GM18498 (cell line): ENCODE data around the gene LGSN.
"Not testable (repeated sequence)": the region's sequence is repeated elsewhere in the genome, so short reads cannot be mapped to it uniquely, and the experiment has no call there.

ENCODE experiments used
- ATAC-seq: cut with Tn5 transposase; IDR thresholded peaks from one replicate; pipeline ENCODE4 v1.9.1; 2021; ENCODE audit warnings: mild to moderate bottlenecking, moderate library complexity; ENCODE audit not compliant: unreplicated experiment

The LGSN gene

GRCh38 chr6:63307581-63308246, 12.1 kb downstream of the LGSN start:
- ATAC-seq = peak; percentile 97

- ATAC-seq = no peak
Measured at GRCh38 chr6:63306420-63306819, 13.4 kb downstream of the LGSN start.

DNA sequence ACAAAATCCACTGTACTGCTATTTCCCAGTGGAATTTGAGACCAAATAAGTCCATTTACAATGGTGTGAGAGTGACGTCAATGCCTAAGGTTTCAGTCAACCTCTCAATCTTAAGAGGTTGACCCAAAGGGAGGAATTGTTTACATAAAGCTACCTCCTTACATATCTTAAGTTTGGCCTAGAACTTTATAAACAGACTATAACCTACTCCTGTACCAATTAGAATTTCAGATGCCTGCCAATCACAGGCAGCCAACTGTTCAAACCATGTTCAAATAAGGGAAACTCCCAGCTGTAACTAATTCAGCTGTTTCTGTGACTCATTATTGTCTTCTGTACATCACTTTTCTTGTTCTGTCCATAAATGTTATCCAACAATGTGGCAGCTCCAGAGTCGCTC, 14.5 kb downstream of the LGSN start:
- no peak for ATAC-seq

GRCh38 chr6:63303476-63303875, 16.3 kb downstream of the LGSN start:
- ATAC-seq = no peak

DNA sequence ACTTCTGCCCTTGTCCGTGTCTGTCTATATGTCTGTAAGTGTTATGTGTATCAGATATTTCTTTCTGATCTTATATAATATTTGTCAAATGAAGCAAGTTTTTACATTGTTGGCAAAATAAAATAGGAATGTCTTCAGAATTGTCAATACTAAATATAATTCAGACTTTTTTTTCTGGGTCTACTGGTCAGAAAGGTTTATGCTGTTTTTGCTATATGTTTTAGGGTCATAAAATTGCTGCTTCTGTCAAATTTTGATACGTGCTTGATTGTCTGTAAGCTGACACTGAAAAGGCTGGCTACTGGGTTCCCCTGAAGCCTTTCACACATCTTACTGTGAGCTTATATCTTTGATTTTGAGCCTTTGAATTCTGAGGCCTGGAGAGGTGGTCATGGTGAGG, 20.1 kb downstream of the LGSN start:
- ATAC-seq = no peak

DNA sequence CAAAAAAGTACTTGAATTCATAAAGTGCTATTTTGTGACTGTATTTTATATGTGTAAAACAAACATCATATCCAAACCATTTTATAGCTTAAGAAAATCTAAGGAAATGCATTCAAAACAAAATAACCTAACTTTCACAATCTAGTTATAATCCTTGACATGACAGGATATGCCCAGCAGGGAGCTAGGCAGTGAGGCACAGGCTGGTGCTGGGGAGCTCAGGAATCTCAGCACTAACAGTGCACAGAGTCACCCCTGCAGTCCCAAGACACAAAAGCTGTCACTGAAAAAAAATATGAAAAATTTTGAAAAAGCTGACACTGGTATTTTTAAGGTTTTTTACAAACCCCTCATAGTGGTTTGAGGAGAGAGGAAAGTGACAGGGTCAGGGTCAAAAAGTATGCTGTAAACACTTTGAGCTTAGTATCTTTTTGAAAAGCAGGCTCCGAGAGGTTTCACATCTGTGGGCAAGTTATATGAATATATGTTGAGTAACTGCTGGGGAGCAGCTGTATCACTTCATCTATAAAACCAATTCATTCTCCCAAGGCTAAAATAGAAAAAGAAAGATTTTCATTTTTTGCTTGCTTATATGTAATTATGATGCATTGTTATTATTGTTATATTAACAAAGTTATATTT, 24.1 kb downstream of the LGSN start:
- ATAC-seq = no peak

- ATAC-seq = no peak
Measured at GRCh38 chr6:63290492-63291058, 29.2 kb downstream of the LGSN start.

GRCh38 chr6:63289269-63289872, 30.4 kb downstream of the LGSN start:
- ATAC-seq = no peak

DNA sequence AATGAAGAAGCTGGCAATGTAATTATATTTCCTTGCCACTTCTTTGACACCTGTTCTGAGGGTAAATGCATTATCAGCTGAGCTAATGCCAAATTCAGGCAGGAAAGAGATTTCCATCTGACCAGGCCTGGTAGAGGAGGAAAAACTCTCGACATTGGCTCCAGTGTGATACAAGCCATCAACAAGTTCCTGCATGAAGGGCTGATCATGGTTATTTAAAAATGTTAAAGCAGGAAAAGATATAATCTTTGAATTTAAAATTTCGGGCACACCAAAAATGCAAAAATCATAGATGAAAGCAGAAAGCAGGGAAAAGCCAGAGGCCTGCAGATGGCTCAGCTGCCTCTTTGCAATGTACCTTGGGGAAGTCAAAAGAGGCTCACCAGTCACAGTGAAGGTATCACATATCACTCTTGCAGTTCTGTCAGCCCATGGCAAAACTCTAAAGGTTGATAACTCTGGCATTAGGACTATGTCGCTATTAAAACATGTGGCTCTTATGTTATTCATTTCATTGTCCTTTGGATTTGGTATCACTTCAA, 39.1 kb downstream of the LGSN start:
- ATAC-seq = no peak

DNA sequence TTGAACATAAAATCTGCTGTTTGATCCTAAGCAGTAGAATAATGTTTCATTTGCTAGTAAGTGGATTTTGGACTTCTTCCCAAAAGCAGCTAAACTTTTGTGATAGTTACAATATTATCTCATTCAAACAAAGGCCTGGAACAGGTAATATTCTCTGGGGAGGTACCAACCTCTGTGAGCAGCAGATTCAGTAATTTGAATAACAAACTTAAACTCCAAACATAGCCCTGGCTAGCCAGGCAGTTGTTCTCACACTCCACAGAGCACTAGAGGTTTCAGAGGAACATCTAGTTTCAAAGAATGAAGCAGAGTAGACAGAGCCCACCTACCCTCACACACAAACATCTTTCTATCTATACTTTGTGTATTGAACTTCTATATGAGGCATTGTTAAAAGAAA, 40.9 kb downstream of the LGSN start:
- ATAC-seq = no peak

GRCh38 chr6:63275953-63276352, 43.8 kb downstream of the LGSN start:
- no peak for ATAC-seq

- not testable (repeated sequence) for ATAC-seq
Measured at GRCh38 chr6:63274795-63275430, 44.9 kb downstream of the LGSN start.

DNA sequence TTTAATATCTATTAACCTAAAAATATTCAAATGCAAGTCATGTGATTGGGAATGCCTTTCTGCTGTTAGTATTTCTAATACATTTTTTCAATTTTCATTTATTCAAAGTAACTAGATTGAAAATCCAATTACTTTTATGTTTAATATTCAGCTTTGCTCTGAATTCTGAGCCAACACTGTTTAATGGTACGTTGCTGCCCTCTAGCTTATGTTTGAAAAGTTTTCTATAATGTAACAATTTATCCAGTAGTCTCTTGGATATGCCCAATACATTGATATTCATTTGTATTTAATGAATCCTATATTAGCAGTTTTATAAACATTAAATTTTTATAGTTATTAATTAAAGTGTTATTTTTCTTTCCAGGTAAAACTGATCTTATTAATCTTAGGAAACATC, 47.4 kb downstream of the LGSN start:
- ATAC-seq = no peak

GRCh38 chr6:63269470-63269869, 50.3 kb downstream of the LGSN start:
- ATAC-seq = peak; percentile 74

DNA sequence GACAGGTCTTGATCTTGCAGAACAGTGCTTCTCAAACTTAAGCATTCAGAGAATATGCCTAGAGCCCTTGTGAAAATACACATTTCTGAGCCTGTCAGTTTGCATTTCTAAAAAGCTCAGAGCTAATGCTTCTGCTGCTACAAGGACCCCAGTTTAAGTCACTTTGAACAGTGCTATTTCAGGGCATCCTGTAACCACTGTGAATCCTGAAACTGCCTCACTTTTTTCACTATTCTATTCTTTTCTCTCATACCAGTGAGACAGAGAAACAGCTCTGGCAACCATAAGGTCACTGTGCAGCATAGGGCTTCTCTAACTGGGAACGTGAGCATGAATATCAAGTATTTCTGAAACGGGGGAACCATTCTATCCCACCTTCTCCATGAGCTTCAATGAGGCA, 51.2 kb downstream of the LGSN start:
- peak; percentile 91 for ATAC-seq

- no peak for ATAC-seq
Measured at GRCh38 chr6:63267828-63268227, 52.0 kb downstream of the LGSN start.

GRCh38 chr6:63267046-63267445, 52.7 kb downstream of the LGSN start:
- no peak for ATAC-seq

GRCh38 chr6:63263444-63263843, 56.3 kb downstream of the LGSN start:
- no peak for ATAC-seq

DNA sequence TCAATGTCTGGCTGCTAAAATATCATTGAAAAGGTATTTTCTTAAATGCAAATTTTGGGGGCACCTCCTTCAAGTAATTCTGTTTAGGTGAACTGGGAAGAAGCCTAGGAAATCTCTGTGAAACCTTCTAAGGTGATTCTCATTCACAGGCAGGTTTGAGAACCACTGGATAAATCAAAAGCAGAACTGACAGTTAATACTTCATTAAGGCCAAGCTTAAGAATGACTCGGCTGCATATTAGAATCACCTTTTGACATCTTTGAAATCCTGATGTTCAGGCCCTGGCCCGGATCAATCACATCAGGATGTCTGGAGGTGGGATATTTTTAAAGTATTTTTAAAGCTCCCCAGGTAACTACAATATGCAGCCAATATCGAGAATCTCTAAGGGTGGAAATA, 58.0 kb downstream of the LGSN start:
- peak; percentile 90 for ATAC-seq

- no peak for ATAC-seq
Measured at GRCh38 chr6:63259153-63259552, 60.6 kb downstream of the LGSN start.

DNA sequence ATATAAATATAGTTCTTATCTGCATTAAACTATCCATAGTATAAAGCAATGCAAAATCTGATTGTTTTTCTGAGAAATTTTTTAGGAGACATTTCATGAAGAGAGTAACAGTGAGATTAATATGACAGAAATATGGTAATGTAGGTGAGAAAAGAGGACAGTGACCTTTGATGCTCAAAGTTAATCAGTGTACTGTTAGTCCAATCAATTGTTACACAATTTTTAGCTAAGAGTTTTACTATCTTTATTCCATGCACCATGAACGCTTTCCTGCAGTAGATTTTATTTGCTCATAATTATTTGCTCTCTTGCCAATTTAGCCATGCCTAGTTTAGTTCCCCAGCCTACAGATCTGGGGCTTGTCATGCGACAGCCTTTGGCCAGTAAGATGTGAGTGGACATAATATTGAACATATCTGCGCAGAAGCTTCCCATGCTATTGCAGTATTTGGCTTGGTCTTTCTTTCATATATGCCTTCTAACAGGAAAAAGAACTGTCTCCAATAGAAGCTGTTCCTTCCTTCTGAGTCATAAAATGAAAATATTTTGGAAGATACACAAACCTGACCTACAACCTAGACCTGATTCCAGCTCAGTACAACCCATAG, 69.8 kb downstream of the LGSN start:
- ATAC-seq = no peak
